HG03159 (cell line): ENCODE results near the gene NFIB.

Source experiments
- ATAC-seq: cut with Tn5 transposase; IDR thresholded peaks from one replicate; pipeline ENCODE4 v1.9.1; 2021; ENCODE audit warnings: mild to moderate bottlenecking, moderate library complexity; ENCODE audit not compliant: unreplicated experiment

NFIB gene

GRCh38 chr9:14158916-14159315 lies 155.0 kb downstream of the NFIB start:
- no peak for ATAC-seq

GRCh38 chr9:14158136-14158813 lies 155.7 kb downstream of the NFIB start:
- ATAC-seq, result no peak

GRCh38 chr9:14157191-14157590 lies 156.8 kb downstream of the NFIB start:
- no peak for ATAC-seq

- ATAC-seq, result peak; percentile 97
These were observed 157.9 kb downstream of the NFIB start for GRCh38 chr9:14156046-14156445.

GRCh38 chr9:14155237-14155636 lies 158.7 kb downstream of the NFIB start:
- ATAC-seq, result no peak

- ATAC-seq, result no peak
These were observed 160.6 kb downstream of the NFIB start for GRCh38 chr9:14153310-14153720.

- no peak for ATAC-seq
These were observed 162.5 kb downstream of the NFIB start for GRCh38 chr9:14151451-14151850.

- ATAC-seq, result no peak
These were observed 165.3 kb downstream of the NFIB start for GRCh38 chr9:14148501-14149103.

GRCh38 chr9:14147738-14148137 lies 166.2 kb downstream of the NFIB start:
- ATAC-seq, result no peak

- ATAC-seq, result no peak
These were observed 167.6 kb downstream of the NFIB start for GRCh38 chr9:14146201-14146874.

GRCh38 chr9:14144215-14144614 lies 169.7 kb downstream of the NFIB start:
- ATAC-seq, result no peak

GRCh38 chr9:14141699-14142098 lies 172.2 kb downstream of the NFIB start:
- no peak for ATAC-seq

GRCh38 chr9:14140096-14140697 lies 173.7 kb downstream of the NFIB start:
- ATAC-seq, result no peak

- ATAC-seq, result no peak
These were observed 174.7 kb downstream of the NFIB start for GRCh38 chr9:14139287-14139686.

GRCh38 chr9:14136646-14137370 lies 177.1 kb downstream of the NFIB start:
- no peak for ATAC-seq

GRCh38 chr9:14136047-14136635 lies 177.8 kb downstream of the NFIB start:
- ATAC-seq, result no peak

GRCh38 chr9:14135421-14135820 lies 178.5 kb downstream of the NFIB start:
- no peak for ATAC-seq

- ATAC-seq, result no peak
These were observed 180.5 kb downstream of the NFIB start for GRCh38 chr9:14133394-14133793.

- no peak for ATAC-seq
These were observed 181.2 kb downstream of the NFIB start for GRCh38 chr9:14132775-14133174.

GRCh38 chr9:14131356-14132088 lies 182.4 kb downstream of the NFIB start:
- ATAC-seq, result no peak
